GM21360 (cell line): ENCODE results near the gene RNF212B.
A peak's percentile ranks its signal among the peaks of the same experiment; 100 is the strongest.

Experiments used
- ATAC-seq: cut with Tn5 transposase; IDR thresholded peaks from one replicate; pipeline ENCODE4 v1.9.1; 2021; ENCODE audit warnings: mild to moderate bottlenecking, moderate library complexity; ENCODE audit not compliant: unreplicated experiment

RNF212B gene

DNA sequence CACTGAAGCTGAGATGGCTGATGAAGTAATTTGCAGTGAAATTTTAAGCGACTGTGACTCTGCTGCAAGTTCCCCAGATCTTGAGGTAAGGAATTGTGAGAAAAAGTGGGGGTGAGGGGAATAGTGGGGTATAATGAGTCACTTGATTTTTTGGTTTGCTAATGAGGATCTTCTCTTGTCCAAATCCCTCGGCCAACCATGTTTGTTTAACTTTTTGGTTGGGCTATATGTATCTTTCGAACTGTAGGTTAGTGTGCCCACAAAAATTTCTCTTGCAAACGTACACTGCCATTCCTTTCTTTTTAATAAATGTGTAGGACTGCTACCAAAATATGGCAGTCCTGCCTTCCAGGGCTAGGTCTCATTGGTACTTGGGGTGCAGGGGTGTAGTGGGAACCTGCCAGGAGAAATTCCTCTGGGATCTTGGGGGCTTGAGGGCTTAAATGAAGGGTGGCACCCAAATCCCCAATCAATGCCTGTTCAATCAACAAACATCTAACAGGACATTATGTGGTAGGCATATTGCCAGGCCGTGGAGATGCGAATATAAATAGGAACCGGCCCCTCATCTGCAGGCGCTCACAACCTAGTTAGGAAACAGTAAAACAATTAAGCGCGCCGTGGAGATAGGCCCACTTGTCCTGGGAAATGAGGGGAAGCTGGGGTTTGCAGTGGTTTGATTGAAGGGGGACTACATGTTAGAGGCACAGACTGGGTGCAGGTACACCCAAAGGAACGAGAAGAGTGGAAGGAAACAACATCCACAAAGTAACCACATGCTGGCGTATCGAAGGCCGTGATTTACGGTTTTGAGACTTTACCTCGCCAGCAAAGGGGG is 82.2 kb downstream of the RNF212B start:
- no peak for ATAC-seq

DNA sequence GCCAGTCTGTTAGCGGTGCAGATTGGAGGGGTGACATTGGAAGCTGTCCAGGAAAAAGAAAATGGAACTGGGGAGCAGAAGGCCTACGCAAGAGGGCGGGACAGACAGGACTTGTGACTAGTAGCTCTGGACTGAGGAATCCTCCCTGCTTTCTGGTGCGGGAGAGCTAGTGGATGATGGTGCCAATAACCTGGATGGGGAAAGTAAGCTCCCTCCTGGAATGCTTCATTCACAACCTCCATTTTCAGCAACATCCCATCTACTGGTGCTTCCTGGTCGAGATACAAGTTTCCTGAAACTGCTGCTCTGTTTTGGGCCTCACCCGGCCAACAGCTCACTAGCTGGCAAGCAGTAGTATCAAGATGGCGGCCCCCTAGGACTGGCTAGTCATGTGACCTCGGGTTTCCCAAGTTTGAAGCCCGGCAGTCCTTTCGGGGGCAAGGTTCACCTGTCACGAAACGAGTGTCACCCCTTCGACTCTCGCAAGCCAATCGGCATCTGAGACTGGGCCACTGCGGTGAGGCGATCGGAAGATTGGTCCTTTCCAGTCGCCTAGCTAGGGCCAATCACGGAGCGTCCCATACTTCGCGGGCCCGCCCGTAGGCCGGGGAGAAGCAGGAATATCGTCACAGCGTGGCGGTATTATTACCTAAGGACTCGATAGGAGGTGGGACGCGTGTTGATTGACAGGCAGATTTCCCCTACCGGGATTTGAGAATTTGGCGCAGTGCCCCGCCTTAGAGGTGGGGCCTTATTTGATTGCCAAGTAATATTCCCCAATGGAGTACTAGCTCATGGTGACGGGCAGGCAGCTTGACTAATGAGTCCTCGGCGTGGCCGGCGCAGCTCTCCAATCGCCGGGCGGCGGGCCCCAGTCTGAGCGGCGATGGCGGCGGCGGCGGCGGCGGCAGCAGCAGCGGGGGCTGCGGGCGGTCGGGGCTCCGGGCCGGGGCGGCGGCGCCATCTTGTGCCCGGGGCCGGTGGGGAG is 83.1 kb downstream of the RNF212B start, which contains the start of gene PABPN1:
TSS of gene PABPN1 (plus strand) at position 874 of the 988 bp plus-strand sequence. CDS start at position 887, 13 bp downstream.
- ATAC-seq = peak; percentile 84

DNA sequence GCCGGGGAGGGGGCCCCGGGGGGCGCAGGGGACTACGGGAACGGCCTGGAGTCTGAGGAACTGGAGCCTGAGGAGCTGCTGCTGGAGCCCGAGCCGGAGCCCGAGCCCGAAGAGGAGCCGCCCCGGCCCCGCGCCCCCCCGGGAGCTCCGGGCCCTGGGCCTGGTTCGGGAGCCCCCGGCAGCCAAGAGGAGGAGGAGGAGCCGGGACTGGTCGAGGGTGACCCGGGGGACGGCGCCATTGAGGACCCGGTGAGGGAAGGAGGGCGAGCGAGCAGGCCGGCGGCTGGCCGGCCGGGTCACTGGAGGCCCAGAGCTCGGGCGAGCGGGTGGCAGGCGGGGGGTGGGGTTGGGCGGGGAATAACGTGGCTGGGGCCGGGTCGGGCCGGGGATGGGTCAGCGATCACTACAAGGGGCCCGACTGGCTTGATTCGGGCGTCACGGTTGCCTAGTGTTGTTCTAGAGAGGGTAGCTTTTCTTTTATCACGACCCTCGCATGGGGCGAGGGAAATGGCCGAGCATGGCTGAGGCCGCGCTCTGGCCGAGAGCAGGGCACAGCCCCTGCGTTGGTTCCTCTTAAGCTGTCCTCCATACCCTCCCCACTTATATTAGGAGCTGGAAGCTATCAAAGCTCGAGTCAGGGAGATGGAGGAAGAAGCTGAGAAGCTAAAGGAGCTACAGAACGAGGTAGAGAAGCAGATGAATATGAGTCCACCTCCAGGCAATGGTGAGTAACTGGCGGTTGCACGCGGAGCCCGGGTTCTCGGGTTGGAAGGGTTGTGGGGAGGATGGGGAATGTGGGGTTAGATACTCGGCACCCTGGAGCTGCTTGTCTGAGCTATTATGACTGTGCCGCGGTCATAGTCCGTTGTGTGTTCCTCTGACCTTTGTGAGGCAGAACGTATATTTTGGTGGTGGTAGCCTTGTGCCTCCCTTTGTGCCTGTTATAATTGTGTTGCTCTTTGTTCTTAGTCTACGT is 84.1 kb downstream of the RNF212B start:
- no peak for ATAC-seq
